SHP77 treated with DMSO at 0.1 percent for 48 hours (cell line): Measurements from ENCODE around the gene BOLA2B.
"Not testable (repeated sequence)": the region's sequence is repeated elsewhere in the genome, so short reads cannot be mapped to it uniquely, and the experiment has no call there.

Source experiments
- DNase-seq: peaks from one replicate; lab custom pipeline; 2025; lab: John Stamatoyannopoulos, UW

Gene BOLA2B

DNA sequence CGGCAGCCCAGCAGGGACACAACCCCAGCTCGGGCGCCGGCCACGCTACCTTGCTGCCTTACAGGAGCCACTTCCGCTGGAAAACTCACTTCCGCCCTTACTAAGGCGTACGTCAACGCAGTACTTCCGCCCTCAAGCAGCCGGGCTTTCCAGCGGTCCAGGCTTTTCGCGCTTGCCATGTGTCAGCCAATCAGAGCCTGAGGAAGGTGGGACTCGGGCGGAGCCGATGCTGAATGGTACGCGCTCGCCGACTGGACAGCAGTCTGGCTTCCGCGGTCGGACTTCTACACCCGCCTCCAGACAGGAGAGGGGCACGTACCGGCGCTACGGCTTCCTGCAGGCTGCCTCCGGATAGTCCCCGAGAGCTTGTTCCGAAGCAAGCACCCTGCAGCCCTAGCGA lies at the start of gene BOLA2B, which contains the start of gene SLX1A:
Gene BOLA2B (minus strand): TSS at position 52 of the 400 bp plus-strand sequence. CDS start 71 bp downstream, outside the sequence.
Gene SLX1A (plus strand): TSS at position 261 of the 400 bp plus-strand sequence. CDS start 210 bp downstream, outside the sequence.
- not testable (repeated sequence) for DNase-seq

DNA sequence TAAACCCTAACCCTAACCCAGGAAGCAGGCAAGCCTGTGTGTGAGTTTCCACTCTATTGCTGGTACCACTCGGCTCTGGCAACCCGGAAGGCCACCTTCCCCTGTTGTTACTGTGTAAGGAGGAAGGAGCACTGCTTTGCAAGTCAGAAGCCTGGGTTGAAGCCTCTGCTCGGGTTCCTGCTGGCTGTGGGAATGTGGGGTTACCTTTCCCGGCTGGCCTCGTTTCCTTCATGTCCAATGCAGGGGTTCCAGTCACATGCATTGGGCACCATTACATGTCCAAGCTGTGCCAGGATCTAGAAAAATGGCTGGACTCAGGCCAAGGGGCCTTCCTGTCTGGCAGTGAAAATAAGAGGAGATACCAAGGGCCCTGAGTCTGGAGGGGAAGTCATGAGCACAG lies 23.6 kb upstream of the BOLA2B start:
- not testable (repeated sequence) for DNase-seq

DNA sequence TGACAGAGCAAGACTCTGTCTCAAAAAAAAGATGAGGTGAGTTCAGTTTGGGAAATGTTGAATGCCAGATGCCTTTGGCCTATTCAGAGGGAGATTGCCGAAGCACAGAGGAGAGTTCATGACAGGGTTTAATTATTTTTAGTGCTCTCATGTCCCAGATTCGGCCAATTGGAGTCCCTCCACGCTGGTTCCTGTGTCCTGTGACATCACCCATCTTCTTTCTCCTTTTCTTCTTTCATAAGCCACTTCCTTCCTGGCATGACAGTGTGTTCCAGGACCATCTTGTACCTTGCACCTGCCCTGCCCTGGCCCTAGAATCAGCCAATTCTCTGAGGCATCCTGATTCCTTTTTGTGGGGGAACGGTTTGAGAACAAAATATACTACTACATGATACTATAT lies 17.9 kb upstream of the BOLA2B start:
- not testable (repeated sequence) for DNase-seq

DNA sequence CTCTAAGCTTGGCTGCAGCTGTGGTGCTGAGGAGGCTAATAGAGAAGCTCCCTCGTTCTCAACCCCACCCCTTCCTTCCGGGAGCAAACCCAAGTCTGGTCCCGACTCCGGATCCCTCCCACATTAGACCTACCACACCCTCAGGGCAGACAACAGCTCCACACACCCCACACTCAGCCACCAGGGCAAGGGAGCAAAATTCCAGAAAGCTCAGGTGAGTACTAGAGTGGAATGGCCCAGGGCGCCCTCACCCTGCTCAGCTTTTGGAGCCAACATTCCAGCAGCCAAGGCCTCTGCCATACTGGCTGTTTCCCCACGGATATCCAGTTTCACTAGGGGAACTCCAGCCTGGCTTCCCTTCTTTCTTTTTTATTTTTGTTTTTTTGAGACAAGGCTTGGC lies 15.6 kb upstream of the BOLA2B start:
- DNase-seq: not testable (repeated sequence)

DNA sequence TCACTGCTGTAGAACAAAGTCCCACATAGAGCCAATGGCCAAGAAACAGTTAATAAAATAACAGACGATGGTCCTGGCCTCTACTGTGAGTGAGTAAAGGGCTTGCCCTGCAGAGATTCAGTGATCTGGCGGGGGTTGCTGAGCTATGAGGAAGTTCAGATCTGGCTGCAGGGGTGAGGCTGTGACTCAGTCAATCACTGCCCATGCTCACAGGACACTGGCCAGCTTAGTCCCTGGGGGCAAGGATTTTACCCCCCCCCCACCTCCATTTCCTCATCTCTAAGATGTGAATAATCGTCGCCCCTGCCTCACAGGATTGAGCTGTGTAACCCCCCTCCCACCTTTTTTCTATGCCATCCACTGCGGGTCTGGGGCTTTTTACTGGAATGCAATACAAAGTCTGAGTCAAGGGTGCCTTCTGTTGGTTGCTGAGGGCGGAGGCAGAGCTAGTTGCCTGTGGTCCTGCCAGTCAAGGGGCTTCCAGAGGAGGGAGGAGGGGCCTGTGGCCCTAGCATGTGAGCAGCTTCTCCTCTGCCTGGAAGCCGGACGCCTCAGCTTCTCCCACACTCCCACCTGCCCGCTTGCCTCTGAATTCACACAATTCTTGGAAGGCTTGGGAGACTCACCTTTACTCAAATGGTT lies 13.7 kb upstream of the BOLA2B start:
- DNase-seq: not testable (repeated sequence)

DNA sequence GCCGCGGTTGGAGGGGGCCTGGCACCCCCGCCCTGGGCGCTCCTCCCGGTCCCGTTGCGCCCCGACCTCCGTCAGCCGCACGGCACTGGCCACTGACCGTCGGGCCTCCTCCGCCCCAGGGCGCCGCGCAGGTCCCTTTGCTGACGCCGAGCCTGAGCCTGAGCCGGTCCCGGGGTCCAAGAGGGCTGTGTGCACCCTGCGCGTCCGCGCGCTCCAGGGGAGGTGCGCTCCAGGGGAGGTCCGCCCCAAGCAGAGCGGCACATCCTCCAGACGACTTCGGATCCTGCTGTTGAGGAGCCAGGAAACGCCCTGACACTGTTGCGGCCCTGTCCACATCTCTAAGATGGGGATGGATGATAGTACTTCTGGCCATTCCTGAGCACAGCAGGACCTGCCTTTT lies 12.8 kb upstream of the BOLA2B start:
- DNase-seq: not testable (repeated sequence)

DNA sequence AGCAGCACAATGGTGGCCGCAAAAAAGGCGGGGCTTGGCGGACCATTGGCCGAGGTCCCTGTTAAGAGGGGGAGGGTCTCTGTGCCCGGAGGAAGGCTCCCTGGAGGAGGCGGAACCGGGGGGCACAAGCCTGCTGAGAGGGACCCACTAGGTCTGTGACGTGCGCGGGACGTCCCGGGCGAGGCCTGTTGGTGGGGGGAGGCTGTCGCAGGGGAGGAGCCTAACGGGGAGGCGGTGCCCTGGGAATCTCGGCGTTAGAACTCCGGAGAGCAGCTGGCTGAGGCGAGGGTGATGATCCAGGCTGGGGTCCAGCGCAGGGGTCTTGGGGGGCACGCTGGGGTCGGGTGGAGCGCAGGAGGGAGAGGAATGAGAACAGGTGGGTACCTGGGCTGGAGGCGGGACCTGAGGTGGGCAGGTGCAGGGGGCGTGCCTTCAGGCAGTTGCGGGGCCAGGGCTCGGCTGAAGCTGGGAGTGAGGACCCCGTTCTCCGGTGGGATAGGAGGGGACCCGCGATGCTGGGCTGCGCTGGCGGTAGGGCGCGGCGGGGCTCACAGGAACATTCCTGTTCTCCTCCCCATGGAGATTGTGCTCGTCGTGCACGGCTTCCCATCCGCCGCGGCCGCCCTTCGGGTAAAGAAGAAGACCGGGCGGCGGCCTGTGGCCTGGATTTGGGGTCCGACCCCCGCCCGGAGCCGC lies 12.2 kb upstream of the BOLA2B start:
- not testable (repeated sequence) for DNase-seq

DNA sequence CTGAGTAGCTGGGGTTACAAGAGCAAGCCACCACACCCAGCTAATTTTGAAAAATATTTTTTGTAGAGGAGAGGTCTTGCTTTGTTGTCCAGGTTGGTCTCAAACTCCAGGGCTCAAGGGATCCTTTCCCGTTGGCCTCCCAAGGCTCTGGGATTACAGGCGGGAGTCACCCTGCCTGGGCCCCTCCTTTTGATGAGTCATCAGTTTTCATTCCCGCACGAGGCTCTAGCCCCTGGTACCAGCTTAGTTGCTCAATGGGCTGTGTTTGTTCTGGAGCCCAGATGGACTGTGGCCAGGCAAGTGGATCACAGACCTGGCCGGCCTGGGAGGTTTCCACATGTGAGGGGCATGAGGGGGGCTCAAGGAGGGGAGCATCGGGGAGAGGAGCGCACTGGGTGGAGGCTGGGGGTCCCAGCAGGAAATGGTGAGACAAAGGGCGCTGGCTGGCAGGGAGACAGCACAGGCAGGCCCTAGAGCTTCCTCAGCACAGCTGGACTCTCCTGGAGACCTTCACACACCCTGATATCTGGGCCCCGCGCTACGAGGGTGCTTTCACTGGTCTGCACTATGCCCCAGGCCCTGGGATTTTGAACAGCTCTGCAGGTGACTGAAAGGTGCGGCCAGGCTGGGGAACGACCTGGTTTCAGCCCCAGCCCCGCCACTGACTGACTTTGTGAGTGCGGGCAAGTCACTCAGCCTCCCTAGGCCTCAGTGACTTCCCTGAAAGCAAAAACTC lies 6.3 kb upstream of the BOLA2B start:
- not testable (repeated sequence) for DNase-seq

DNA sequence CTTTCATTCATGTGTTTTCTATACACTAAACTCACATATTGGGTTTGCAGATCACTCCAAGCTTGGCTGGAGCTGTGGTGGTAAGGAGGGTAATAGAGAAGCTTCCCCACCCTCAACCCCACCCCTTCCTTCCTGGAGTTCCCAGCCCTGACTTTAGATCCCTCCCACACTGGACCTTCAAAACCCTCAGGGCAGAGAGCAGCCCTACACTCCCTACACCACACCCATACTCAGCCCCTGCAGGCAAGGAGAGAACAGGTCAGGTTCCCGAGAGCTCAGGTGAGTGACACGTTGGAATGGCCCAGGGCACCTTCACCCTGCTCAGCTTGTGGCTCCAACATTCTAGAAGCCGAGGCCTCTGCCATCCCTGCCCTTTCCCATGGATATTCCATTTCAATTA lies 5.6 kb upstream of the BOLA2B start, which contains the start of gene SULT1A3:
Gene SULT1A3 (plus strand): TSS at position 207 of the 400 bp plus-strand sequence. CDS start 1,474 bp downstream, outside the sequence.
- DNase-seq: not testable (repeated sequence)

DNA sequence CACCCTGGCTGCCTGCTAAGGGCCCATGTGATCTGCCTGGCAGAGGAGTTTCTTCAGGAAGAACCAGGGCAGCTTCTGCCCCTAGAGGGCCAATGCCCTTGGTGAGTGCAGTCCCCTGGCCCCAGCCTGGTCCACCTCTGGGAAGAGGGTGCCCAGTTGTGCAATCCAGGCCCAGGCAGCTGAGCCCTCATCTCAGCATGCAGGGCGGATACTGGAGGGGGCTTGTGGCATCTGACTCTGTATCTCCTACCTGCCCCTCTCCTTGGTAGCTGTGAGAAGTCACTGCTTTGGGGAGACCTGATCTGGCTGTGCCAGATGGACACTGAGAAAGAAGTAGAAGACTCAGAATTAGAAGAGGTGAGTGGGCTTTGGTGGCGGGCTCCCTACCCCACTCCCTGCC lies 3.5 kb upstream of the BOLA2B start:
- not testable (repeated sequence) for DNase-seq

DNA sequence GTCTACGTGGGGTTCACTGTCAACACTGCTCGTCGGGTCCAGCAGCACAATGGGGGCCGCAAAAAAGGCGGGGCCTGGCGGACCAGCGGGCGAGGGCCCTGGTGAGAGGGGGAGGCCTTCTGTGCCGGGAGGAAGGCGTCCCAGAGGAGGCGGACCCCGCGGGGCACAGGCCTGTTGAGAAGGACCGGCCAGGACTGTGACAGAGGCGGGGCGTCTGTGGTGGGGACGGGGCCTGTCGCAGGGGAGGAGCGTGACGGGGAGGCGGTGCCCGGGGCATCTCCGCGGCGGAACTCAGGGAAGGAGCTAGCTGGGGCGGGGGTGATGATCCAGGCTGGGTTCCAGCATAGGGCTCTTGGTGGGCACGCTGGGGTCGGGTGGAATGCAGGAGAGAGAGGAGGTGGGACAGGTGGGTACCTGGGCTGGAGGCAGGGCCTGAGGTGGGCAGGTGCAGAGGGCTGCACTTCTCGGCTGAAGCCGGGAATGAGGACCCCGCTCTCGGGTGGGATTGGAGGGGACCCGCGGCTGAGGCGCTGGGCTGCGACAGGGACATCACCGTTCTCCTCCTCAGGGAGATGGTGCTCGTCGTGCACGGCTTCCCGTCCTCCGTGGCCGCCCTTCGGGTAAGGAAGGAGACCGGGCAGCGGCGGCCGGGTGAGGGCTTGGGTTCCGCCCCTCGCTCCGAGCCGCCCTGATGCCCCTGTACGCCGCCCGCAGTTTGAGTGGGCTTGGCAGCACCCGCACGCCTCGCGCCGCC lies 883 bp upstream of the BOLA2B start:
- DNase-seq: not testable (repeated sequence)

DNA sequence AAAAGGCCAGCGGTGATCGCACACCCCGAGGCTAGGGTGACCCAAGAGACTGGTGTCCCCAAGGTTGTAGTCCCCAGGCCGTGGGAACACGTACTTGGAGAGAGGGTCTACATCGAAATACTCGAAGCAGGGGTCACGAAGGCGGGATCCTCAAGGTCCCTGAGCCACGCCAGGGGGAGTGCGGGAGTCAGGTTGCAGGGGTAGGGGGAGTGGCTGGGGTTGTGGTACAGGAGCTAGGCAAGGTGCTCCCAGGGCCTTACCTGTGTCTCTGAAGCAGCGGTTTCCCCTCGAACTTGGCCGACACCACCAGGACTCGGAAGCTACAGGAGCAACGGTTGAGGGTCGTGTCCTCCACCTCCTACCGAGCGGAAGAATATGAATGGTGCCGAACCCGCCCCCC lies 368 bp downstream of the BOLA2B start:
- not testable (repeated sequence) for DNase-seq

DNA sequence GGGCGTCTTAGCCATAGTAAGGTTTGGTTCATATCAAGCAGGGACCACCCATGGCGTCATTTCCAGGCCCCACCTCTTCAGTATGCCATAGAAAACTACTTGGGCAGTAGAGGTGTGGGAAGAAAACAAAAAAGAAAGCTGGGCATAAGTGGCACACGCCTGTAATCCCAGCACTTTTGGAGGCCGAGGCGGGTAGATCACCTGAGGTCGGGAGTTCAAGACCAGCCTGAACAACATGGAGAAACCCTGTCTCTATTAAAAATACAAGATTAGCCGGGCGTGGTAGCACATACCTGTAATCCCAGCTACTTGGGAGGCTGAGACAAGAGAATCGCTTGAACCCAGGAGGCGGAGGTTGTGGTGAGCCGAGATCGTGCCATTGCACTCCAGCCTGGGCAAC lies 2.3 kb downstream of the BOLA2B start:
- DNase-seq: not testable (repeated sequence)

DNA sequence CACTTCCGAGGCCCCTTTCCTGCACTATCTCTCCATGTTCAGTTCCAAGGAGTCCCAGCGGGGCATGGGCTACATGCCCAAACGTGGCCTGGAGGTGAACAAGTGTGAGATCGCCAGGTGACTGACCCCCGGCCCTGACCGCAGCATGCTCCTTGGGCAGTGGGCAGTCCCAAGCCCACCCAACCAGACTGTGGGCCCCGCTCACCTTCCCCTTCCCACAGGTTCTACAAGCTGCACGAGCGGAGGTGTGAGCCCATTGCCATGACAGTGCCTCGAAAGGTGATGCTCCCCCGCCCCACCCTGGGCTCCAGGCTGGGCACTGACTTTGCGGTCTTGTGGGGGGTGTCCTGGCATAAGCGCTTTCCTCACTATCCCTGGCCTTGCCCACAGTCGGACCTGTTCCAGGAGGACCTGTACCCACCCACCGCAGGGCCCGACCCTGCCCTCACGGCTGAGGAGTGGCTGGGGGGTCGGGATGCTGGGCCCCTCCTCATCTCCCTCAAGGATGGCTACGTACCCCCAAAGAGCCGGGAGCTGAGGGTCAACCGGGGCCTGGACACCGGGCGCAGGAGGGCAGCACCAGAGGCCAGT lies 5.4 kb downstream of the BOLA2B start:
- DNase-seq: no peak

DNA sequence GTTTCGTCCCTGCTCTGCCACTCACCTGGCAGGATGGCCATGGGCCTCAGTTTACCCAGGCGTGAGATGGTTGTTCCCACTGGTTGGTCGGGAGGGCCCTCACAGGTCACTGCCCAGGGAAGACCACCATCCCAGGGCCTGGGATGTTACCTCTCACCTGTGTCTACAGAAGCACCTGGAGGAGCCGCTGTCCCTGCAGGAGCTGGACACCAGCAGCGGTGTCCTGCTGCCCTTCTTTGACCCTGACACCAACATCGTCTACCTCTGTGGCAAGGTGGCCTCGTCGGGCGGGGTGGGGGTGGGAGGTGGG lies 6.0 kb downstream of the BOLA2B start:
- no peak for DNase-seq

DNA sequence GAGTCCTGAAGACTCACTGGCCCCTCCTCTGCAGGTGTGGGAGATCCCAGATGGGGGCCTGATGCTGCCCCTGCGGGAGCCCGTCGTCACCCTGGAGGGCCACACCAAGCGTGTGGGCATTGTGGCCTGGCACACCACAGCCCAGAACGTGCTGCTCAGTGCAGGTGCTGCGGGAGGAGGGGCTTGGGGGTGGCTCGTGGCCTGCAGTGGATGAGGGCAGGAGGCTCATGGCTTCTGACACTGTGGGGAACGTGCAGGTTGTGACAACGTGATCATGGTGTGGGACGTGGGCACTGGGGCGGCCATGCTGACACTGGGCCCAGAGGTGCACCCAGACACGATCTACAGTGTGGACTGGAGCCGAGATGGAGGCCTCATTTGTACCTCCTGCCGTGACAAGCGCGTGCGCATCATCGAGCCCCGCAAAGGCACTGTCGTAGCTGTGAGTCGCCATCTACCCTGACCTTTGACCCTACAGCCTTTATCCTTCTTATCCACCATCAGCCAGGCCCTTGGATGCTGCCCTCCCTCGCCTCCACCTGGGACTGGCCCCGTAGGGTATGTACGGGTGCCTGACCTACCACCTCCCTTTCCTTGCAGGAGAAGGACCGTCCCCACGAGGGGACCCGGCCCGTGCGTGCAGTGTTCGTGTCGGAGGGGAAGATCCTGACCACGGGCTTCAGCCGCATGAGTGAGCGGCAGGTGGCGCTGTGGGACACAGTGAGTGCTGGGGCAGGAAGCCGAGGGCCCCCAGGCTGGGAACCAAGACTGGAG lies 6.5 kb downstream of the BOLA2B start:
- DNase-seq: no peak

DNA sequence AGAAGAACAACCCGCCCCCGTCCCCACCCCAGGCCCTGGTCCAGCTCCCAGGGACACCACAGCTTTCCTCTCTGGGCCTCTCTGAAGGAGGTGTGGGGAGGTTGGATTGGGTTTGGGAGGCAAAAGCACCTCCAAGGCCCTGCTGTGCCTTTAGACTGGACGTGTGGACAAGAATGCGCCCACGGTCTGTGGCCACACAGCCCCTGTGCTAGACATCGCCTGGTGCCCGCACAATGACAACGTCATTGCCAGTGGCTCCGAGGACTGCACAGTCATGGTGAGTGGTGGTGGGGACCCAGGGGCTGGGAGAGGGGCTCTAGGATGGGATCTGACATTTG lies 7.1 kb downstream of the BOLA2B start:
- no peak for DNase-seq

DNA sequence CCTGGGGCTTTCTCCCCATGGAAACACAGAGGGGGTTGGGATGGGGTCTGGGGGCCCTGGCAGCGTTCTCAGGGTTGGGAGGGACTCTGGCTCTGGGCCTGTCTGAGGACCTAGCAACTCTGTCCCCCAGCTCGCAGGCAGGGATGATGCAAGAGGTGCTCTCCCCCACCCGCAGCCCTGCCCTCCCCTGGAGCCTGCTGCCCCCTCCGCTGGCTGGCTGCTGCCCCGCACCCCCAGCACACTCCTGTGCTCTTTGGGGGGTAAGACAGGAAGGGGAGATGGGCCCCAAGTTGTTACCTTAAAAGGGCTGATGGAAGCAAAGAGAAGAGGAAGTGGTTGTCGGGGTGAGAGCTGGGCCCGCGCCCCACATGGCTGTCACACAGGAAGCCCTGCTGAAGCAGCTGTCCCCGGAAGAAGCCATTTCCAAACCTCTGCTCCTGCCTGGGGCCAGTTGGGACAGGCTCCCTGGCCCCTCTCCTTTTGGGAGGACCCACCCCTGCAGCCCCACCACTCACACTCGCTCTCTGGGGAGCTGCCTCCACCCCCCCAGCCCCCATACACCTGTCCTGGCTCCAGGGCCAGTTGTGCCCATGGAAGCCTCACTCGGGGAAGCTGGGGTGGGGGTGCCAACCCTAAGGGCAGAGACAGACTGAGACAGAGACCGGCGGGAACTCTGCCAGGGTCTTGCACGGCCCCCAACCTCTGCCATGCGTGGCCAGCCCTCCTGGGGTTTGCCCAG lies 7.6 kb downstream of the BOLA2B start:
- DNase-seq: no peak

DNA sequence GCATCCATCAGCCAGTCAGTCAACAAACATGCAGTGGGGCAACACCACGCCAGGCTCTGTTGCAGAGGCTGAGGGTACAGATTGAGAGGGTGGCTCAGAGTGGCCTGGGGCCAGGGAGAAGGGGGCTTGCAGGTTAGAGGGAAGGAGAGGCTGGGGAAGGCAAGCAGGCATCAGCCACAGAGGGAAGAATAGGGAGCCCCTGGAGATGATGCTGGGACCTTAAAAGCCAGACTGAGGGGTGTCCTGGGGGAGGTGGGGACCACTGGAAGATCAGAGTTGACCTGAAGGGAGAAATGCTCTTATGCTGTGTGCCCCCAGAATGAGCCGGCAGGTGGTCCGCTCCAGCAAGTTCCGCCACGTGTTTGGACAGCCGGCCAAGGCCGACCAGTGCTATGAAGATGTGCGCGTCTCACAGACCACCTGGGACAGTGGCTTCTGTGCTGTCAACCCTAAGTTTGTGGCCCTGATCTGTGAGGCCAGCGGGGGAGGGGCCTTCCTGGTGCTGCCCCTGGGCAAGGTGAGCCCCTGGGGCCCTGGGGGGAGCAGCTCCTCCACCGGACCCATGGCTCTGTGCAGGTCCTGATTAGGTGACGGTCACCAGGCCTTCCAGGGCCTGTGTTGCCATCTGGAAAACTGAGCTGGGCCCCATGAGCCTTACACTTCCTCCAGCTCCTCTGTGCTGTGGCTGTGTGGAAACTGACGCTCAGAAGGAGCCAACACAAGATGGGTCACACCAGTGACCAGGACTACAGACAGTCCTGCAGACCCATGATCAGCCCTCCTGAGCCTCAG lies 8.4 kb downstream of the BOLA2B start:
- DNase-seq: no peak
